ENCODE measurements around the gene ATP8A1. TPM values are rescaled to one million over a fixed set of nuclear protein-coding genes. Genes with fewer than 3 reads are reported as not detected.

Gene ATP8A1
- total and polyA plus RNA-seq, 4 donors = 0.65 to 15.9 (median 5.9) TPM

- no peak for DNase-seq (ENCODE audit: low spot score)
- H3K27ac ChIP-seq (ENCODE audit: low read depth in 1 of 2, low read length in 2 of 2) = no peak overlapping the region
- no peak overlapping the region for H3K9ac ChIP-seq (ENCODE audit: low read depth in 1 of 2, low read length in 2 of 2)
- H3K4me3 ChIP-seq (ENCODE audit: low read depth in 1 of 3, low read length in 3 of 3) = no peak overlapping the region
- no peaks in the 10 kb centered on the region for H3K4me1 ChIP-seq (ENCODE audit: control insufficient read depth in 4 of 4, insufficient read depth in 4 of 4, low read length in 3 of 4)
- H3K9me3 ChIP-seq (ENCODE audit: control insufficient read depth in 4 of 4, low read length in 3 of 4) = no peaks in the 10 kb centered on the region
- TF ChIP-seq FOXA2 (IDR thresholded peaks at IDR 0.05) (no peak), EGR1 (IDR thresholded peaks at IDR 0.05; ENCODE audit: low read depth in 2 of 2) (no peak), YY1 (IDR thresholded peaks at IDR 0.05) (no peak), HNF4A (conservative IDR thresholded peaks at IDR 0.05) (no peak), HNF4G (IDR thresholded peaks at IDR 0.05) (no peak), ZBTB33 (IDR thresholded peaks at IDR 0.05) (no peak), MAX (IDR thresholded peaks at IDR 0.05) (no peak), FOXA1 (IDR thresholded peaks at IDR 0.05) (no peak), NR2F2 (IDR thresholded peaks at IDR 0.05) (no peak), SP1 (IDR thresholded peaks at IDR 0.05) (no peak), CTCF (IDR thresholded peaks at IDR 0.05; ENCODE audit: low read depth, low read length, missing input control) (no peak), REST (IDR thresholded peaks at IDR 0.05) (no peak)
- 87% methylated on average over 2 of the region's 2 CpGs for WGBS
- H3K27me3 ChIP-seq (ENCODE audit: control insufficient read depth in 4 of 4, insufficient read depth in 4 of 4, low read length in 3 of 4) = no peaks in the 10 kb centered on the region
- no peaks in the 10 kb centered on the region for H3K36me3 ChIP-seq (ENCODE audit: control insufficient read depth in 4 of 4, insufficient read depth in 3 of 4, low read depth in 1 of 4, low read length in 3 of 4)
Observed at GRCh38 chr4:42615131-42615763, 41.7 kb downstream of the ATP8A1 start.

- Histone ChIP-seq H3K9me3 (ENCODE audit: control insufficient read depth in 4 of 4, low read length in 3 of 4) (no peaks in the 10 kb centered on the region), H3K27ac (ENCODE audit: low read depth in 1 of 2, low read length in 2 of 2) (no peak overlapping the region), H3K36me3 (ENCODE audit: control insufficient read depth in 4 of 4, insufficient read depth in 3 of 4, low read depth in 1 of 4, low read length in 3 of 4) (no peaks in the 10 kb centered on the region), H3K9ac (ENCODE audit: low read depth in 1 of 2, low read length in 2 of 2) (no peak overlapping the region), H3K4me1 (ENCODE audit: control insufficient read depth in 4 of 4, insufficient read depth in 4 of 4, low read length in 3 of 4) (no peaks in the 10 kb centered on the region), H3K4me3 (ENCODE audit: low read depth in 1 of 3, low read length in 3 of 3) (no peak overlapping the region), H3K27me3 (ENCODE audit: control insufficient read depth in 4 of 4, insufficient read depth in 4 of 4, low read length in 3 of 4) (no peaks in the 10 kb centered on the region)
- no peak for TF ChIP-seq TAF1 (conservative IDR thresholded peaks at IDR 0.05)
- no peak for TF ChIP-seq FOXA1 (IDR thresholded peaks at IDR 0.05)
- no peak for TF ChIP-seq SP1 (IDR thresholded peaks at IDR 0.05)
- TF ChIP-seq HNF4G (IDR thresholded peaks at IDR 0.05) = no peak
- no peak for TF ChIP-seq RXRA (IDR thresholded peaks at IDR 0.05)
- TF ChIP-seq JUND (IDR thresholded peaks at IDR 0.05) = no peak
- TF ChIP-seq GABPA (IDR thresholded peaks at IDR 0.05 in 1 of 2, conservative IDR thresholded peaks at IDR 0.05 in 1 of 2) = no peak
- TF ChIP-seq REST (IDR thresholded peaks at IDR 0.05) = no peak
- TF ChIP-seq HNF4A (conservative IDR thresholded peaks at IDR 0.05) = no peak
- TF ChIP-seq MAX (IDR thresholded peaks at IDR 0.05) = no peak
- no peak for TF ChIP-seq YY1 (IDR thresholded peaks at IDR 0.05)
- TF ChIP-seq FOXA2 (IDR thresholded peaks at IDR 0.05) = no peak
- no peak for TF ChIP-seq CTCF (IDR thresholded peaks at IDR 0.05; ENCODE audit: low read depth, low read length, missing input control)
- WGBS = 23% methylated on average over 1 of the region's 1 CpG
- DNase-seq (ENCODE audit: low spot score) = no peak
Observed at GRCh38 chr4:42612898-42613297, 44.0 kb downstream of the ATP8A1 start.
